NOMO-1 treated with dmso at 0.1 percent for 144 hours (cell line): ENCODE measurements around the gene COX7C.

ENCODE experiments used
- DNase-seq: peaks from one replicate; lab custom pipeline; 2025; ENCODE audit not compliant: unreplicated experiment; lab: John Stamatoyannopoulos, UW

Gene COX7C

GRCh38 chr5:86664173-86664572 is 46.4 kb downstream of the COX7C start:
- no peak for DNase-seq

- no peak for DNase-seq
These were observed 48.4 kb downstream of the COX7C start for GRCh38 chr5:86665984-86666760.

GRCh38 chr5:86666981-86667380 is 49.2 kb downstream of the COX7C start:
- no peak for DNase-seq
